Measurements from ENCODE around the gene LRFN2.

GRCh38 chr6:40529919-40530318, 57.2 kb downstream of the LRFN2 start:
- TF ChIP-seq CTCF (IDR thresholded peaks at IDR 0.05; ENCODE audit: low read depth, low read length, poor library complexity, severe bottlenecking) (no peak), EZH2phosphoT487 (IDR thresholded peaks at IDR 0.05; ENCODE audit: borderline replicate concordance, low read length) (no peak)
